ENCODE data around the gene ADGB.
"Not testable (repeated sequence)": the region's sequence is repeated elsewhere in the genome, so short reads cannot be mapped to it uniquely, and the experiment has no call there.

Gene ADGB

GRCh38 chr6:146815511-146816462 is 217.0 kb downstream of the ADGB start:
- not testable (repeated sequence) for DNase-seq (ENCODE audit: low spot score)

GRCh38 chr6:146819596-146820320 is 221.0 kb downstream of the ADGB start:
- DNase-seq (ENCODE audit: low spot score): no peak

DNA sequence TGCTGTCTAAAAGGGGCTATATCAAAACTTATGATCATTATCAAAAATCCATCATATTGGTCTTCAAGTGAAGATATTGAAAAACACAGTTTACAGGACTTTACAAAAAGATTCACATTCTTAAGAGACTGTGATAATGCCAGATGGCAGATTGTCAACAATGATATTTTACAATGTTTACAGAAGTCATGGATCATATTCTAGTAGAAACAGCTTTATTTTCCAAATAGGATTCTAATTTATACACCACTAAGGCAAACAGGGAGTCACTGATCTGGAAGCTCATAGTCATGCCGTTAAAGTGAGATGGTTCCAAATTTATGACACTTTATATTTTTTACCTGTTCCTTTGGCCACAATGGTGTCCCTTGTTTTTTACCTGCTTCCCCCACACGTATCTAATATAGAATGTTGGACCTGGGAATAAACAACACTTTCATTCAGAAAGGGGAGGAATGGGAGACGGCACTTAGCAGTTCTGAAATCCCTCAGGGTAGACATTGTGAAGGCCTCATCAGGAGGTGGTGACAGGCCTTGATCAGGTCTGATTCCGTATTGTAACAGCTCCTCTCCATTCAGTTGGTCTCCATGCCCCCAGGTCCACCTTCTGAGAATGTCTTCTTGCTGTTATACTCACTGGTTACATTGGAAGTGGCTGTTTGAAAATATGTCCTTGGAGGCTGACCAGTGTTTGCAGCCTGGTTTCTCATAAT is 228.6 kb downstream of the ADGB start:
- no peak for DNase-seq (ENCODE audit: low spot score)

DNA sequence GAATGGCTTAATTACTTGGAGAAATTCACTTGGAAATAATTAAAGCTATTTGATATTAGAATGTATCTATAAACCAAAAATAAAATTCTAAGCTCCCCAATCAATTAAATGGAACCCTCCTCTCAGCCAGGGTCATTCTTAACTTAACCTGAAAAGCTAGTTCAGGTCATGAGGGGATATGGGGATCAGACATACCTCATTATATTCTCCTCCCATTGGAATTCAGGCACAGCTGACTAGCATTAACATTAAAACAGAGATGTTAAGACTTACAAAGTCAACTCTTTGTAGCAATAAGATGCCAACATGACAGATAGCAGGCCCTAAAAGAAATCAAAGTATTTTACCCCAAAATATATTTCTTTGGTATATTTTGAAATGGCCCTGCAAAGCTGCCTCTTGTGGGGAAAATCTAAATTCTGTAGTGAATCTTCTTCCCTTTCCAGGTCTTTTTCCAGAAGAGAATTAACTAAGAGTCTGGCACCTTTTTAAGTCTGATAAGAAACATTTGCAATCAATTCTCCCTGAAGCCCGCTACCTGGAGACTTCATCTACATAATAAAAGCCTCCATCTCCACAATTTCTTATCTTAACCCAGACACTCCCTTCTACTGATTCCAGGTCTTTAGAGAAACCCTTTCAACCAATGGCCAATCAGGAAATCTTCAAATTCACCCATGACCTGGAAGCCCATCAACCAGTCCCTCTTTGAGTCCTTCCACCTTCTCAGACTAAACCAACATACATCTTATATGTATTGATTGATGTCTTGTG is 231.2 kb downstream of the ADGB start:
- DNase-seq (ENCODE audit: low spot score): no peak

DNA sequence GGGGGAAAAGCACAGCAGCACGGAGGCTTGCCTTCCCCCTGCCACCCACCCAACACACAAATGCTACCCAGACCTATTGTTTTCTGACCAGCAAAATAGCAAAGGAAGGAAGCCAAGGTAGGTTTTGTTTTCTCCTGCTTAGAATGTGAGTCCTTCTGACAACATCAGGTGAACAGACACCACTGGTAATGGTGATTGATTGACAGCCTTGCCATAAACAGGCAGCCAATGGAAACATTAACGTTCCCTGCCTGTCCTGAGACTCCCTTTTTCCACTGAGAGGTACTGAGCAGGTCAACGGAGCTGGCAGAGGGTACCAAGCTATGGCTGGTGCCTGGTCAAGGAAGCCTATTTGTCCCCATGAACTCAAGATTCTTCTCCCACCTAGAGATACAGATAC is 234.4 kb downstream of the ADGB start:
- no peak for DNase-seq (ENCODE audit: low spot score)

DNA sequence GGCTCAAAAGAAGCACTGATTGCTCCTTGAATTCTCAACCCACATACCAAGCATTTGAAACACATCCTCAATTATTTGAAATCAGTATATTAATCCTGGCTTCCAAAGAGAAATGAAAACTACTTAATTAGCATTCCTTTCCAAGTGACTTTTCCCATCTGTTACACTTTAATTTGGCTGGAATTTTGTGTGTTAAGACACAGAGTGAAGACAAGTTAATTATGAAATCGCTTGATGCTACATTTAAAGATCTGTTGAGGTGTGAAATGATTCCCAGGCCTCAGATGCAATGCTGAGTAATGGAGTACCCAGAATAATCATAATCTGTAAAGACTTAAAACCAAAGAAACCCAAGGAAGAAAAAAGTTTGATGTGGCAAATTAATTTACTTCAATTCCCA is 241.4 kb downstream of the ADGB start:
- no peak for DNase-seq (ENCODE audit: low spot score)

- DNase-seq (ENCODE audit: low spot score): no peak
These were observed 241.9 kb downstream of the ADGB start for GRCh38 chr6:146840641-146841040.

DNA sequence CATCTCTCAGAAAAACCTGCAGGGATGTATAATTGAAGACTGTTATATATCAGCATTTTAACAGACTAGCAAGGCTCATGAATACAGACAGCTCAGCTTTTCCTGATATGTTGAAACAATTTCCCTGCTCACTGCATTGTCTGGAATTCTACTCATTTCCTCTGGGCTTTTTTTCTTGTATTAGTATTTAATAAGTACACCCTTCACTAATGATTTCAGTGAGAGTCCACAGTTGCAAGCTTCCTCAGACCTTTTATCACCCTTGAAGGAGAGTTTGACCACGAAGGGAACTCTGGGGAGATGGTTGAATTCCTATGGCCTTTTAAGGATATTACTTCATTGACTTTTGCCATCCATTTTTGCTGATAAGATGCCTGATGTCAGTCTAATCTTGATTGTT is 248.7 kb downstream of the ADGB start:
- no peak for DNase-seq (ENCODE audit: low spot score)

GRCh38 chr6:146850238-146850896 is 251.6 kb downstream of the ADGB start:
- no peak for DNase-seq (ENCODE audit: low spot score)

DNA sequence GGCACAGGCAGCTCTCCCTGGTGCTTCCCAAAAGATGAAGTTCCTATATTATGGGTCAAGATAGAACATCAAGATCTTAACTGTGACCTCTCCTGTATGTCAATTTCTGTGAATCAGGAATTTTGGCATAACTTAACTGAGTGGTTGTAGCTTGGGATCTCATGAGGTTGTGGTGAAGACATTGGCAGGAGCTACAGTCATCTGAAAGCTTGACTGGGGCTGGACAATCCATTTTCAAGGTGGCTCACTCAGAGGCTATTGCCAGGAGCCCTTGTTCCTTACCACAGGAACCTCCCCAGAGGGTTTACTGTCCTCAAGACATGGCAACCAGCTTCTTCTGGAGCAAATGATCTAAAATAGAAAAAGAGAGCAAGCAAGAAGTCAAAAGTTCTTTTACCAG is 252.2 kb downstream of the ADGB start:
- DNase-seq (ENCODE audit: low spot score): no peak

DNA sequence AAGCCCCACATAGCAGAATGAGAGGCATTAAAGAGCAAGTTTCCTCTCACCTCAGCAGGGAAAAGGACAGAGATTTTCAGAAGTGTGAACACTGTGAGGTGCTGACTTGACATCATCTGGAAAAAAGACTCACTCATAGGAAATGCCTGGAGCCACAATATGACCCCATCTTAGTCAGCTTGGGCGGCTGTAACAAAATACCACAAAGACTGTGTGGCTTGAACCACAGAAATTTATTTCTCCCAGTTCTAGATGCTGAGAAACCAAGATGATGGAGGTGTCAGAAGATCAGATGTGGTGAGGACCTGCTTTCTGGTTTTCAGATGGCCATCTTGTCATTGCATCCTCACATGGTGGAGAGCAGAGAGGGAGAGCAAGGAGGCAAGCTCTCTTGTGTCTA is 253.1 kb downstream of the ADGB start:
- no peak for DNase-seq (ENCODE audit: low spot score)

- not testable (repeated sequence) for DNase-seq (ENCODE audit: low spot score)
These were observed 255.9 kb downstream of the ADGB start for GRCh38 chr6:146854521-146855255.

- DNase-seq (ENCODE audit: low spot score): no peak
These were observed 257.1 kb downstream of the ADGB start for GRCh38 chr6:146855889-146856288.

- DNase-seq (ENCODE audit: low spot score): no peak
These were observed 257.5 kb downstream of the ADGB start for GRCh38 chr6:146856296-146856695.

GRCh38 chr6:146857180-146857979 is 258.6 kb downstream of the ADGB start:
- DNase-seq (ENCODE audit: low spot score): peak; percentile 72

- DNase-seq (ENCODE audit: low spot score): no peak
These were observed 259.2 kb downstream of the ADGB start for GRCh38 chr6:146857980-146858347.

DNA sequence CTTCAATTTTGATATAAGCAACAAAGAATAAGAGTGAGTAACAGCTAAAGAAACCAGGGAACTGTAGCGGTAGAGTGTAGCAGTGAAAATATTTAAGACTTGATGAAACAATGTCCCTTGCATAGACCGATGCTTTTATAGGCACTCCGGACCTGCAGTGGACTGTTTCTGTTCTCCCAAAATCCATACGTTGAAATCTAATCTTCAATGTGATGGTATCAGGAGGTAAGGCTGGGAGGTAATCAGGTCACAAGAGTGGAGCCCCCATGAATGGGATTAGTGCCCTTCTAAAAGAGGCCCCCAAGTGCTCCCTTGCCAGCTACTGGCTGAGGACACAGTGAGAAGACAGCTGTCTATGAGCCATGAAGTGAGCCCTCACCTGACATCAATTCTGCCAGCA is 260.4 kb downstream of the ADGB start:
- DNase-seq (ENCODE audit: low spot score): no peak

DNA sequence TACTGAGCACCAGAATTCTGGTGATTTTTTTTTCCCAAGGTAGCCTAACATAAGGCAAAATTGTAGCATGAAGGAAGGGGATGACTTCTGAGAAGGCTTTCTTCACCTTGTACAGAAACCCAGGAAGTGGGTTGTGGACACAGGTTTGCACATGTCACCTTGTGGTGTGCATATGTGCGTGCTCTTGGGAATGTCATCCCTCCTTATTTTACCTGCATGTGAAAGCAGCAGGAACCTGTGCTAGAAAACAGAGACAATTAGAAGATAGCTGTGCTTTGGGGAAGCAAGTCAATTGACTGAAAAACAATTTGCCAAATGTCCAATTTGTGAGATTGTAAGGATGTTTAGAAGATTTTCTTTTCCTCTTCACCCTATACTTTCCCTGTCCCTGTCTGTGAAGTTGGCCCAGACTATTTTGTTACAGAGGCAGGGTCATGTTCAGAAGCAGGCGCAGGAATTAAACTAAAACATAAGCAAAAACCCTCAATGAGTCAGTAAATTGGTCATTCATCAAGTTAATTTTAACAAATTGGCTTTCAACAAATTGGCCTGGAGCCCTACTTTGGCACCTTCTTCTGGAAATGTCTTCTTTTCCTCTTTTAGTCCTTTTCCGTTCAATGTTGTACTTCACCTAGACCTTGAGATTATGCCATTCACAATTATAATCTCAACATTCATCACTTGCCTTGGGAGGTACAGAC is 261.2 kb downstream of the ADGB start:
- no peak for DNase-seq (ENCODE audit: low spot score)

DNA sequence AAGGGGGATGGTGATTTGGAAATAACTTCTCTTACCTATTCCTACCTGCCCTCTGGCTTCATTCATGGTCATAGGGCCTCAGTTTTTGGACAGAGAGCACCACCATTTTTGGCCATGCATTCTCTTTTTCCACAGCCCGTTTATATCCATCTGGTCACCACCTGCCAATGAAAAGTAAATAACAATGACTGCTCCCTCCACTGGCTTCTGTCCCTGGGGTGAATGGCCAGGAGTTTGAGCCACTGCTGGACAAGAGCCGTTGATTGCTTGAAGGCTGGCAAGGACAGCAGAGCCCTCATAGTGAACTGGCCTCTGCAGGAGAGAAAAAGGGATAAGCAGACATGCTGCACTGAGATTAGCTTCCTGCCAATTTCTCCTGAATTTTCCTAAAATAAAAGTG is 261.8 kb downstream of the ADGB start:
- no peak for DNase-seq (ENCODE audit: low spot score)

Data from CD4-positive, alpha-beta T cell treated with Interleukin-2 at 100 ng/mL for 4 hours (primary cell).